ENCODE data around the gene ISM1.

Gene ISM1

DNA sequence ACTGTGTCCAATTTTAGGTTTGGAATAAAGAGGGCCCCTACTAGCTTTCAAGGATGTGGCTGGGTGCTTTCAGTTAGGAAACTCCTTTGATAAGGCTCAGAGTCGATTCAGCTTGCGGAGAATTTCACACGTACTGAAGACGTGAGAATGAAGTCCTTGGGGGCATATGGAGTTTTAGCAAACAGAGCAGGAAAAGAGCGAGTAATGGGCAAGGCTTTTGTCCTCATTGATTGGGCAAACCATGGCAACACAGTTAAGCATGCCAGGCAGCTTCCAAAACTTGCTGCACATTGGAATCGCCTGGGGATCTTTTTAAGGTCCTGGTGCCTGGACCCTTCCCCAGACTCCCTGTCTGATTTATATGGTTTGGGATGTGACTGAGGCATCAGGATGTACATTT lies 29.2 kb downstream of the ISM1 start:
- TF ChIP-seq, protein P1, sequence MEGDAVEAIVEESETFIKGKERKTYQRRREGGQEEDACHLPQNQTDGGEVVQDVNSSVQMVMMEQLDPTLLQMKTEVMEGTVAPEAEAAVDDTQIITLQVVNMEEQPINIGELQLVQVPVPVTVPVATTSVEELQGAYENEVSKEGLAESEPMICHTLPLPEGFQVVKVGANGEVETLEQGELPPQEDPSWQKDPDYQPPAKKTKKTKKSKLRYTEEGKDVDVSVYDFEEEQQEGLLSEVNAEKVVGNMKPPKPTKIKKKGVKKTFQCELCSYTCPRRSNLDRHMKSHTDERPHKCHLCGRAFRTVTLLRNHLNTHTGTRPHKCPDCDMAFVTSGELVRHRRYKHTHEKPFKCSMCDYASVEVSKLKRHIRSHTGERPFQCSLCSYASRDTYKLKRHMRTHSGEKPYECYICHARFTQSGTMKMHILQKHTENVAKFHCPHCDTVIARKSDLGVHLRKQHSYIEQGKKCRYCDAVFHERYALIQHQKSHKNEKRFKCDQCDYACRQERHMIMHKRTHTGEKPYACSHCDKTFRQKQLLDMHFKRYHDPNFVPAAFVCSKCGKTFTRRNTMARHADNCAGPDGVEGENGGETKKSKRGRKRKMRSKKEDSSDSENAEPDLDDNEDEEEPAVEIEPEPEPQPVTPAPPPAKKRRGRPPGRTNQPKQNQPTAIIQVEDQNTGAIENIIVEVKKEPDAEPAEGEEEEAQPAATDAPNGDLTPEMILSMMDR (IDR thresholded peaks at IDR 0.05; ENCODE audit: low read depth, low read length, missing control alignments), result no peak
- Histone ChIP-seq H3K36me3 (replicated peaks) (no peaks in the 10 kb centered on the region), H3K27me3 (replicated peaks) (no peaks in the 10 kb centered on the region), H3K27ac (no peak overlapping the region), H3K4me3 (ENCODE audit: low read depth, low read length) (no peak overlapping the region)
- in situ Hi-C loops (cut with HindIII; ENCODE audit: low pct_ligation_motif_present, low sequenced_read_pairs), result no loop called here
- DNase-seq, result no peak

DNA sequence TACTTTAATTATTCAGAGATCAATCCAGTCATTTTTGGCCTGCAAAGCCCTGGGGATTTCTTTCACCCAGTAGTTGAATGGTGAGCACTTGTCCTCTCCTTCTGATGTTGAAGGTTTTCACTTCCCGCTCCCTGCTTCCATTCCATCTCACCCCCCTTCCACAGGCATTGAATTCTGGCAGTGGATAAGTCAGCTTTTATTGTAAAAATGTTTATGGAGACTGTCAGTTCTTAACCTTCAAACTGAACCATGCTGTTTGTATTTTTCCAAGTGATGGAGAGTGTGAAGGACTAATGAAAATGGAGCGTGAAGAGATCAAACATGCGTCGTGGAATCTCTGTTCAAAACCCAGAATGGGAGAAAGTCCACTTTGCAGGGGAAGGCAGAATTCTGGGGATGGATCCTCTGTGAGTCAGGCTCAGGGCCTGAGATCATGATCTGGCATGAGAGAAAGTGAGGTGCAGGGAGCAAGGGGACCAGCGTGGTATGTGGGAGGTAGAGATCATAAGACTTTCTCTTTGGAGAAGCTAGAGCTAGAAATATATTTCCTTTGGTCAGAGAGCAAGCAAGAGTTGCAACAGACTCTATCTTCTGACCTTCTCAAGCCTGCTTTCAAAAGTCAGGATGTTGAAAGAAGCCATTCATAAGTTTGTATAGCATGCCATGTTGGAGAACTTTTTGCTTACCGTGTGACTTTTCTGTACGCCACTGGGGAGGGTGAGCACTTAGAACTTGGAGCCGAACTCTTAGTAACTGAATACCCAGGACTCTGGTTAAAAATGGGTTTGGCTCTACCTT lies 30.2 kb downstream of the ISM1 start:
- H3K27me3 ChIP-seq (replicated peaks), result no peaks in the 10 kb centered on the region
- no peak for DNase-seq
- no peak overlapping the region for H3K27ac ChIP-seq
- no peaks in the 10 kb centered on the region for H3K36me3 ChIP-seq (replicated peaks)
- in situ Hi-C loops (cut with HindIII; ENCODE audit: low pct_ligation_motif_present, low sequenced_read_pairs), result no loop called here
- H3K4me3 ChIP-seq (ENCODE audit: low read depth, low read length), result no peak overlapping the region
- TF ChIP-seq, protein P1 (IDR thresholded peaks at IDR 0.05; ENCODE audit: low read depth, low read length, missing control alignments), result no peak

DNA sequence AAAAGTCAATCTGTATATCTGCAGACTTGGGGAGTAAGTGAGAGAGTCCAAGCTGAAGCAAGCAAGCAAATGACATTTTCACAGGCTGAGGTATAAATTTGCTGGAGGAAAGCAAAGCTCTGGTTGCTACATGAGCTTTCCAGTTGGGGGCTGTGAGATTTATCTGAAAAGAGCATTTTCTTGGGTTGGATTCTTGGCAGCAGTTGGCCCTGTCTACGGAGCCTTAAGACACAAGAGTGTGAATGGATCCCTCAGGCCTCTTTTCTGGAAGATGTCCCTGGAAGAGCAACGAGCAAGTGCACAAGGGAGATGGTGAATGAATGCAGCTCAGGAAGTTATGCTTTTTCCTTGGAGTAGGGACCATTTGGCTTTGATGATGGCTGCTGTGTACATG lies 30.8 kb downstream of the ISM1 start:
- H3K36me3 ChIP-seq (replicated peaks), result no peaks in the 10 kb centered on the region
- no peaks in the 10 kb centered on the region for H3K27me3 ChIP-seq (replicated peaks)
- DNase-seq, result no peak
- no peak overlapping the region for H3K27ac ChIP-seq
- TF ChIP-seq, protein P1 (IDR thresholded peaks at IDR 0.05; ENCODE audit: low read depth, low read length, missing control alignments), result no peak
- in situ Hi-C loops (cut with HindIII; ENCODE audit: low pct_ligation_motif_present, low sequenced_read_pairs), result no loop called here
- H3K4me3 ChIP-seq (ENCODE audit: low read depth, low read length), result no peak overlapping the region

DNA sequence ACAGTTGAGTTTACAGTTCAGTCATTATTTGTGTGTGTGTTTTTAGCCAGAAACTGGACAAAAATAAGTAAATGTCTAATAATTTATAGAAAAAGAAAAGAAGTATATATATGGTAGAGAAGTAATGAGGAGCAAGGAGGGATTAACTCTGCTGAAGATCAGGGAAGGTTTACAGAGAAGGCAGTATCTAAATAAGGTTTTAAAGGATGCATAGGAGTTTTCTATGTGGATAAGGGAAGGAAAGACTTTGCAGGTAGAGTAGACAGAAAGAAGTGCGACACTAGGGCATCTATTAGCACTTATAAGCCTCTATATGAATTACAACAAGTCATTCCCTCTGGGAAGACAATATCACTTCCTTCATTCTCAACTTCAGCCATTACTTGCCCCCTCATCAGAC lies 34.3 kb downstream of the ISM1 start:
- in situ Hi-C loops (cut with HindIII; ENCODE audit: low pct_ligation_motif_present, low sequenced_read_pairs), result no loop called here
- H3K27ac ChIP-seq, result no peak overlapping the region
- H3K27me3 ChIP-seq (replicated peaks), result no peaks in the 10 kb centered on the region
- no peaks in the 10 kb centered on the region for H3K36me3 ChIP-seq (replicated peaks)
- no peak overlapping the region for H3K4me3 ChIP-seq (ENCODE audit: low read depth, low read length)
- TF ChIP-seq, protein P1 (IDR thresholded peaks at IDR 0.05; ENCODE audit: low read depth, low read length, missing control alignments), result no peak
- no peak for DNase-seq

DNA sequence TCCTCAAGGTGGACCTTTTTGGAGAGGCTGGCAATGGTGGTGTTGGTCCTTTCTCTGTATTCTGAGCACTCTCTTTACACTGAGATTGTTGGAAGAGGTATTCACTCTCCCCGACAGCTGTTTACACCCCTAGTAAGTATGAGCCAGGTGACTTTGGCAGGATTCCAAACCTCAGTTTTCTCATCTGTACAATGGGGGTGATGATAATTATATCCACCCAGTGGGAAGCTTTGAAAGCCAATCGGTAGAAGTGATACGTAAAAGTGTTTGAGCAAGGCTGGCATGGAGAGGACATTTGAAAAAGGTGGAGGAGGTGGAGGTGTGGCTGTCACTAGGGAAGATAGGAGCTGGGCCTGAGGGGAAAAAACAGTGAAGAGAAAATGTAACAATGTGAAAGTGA lies 35.5 kb downstream of the ISM1 start:
- H3K27me3 ChIP-seq (replicated peaks), result no peaks in the 10 kb centered on the region
- H3K36me3 ChIP-seq (replicated peaks), result no peaks in the 10 kb centered on the region
- no peak overlapping the region for H3K27ac ChIP-seq
- H3K4me3 ChIP-seq (ENCODE audit: low read depth, low read length), result no peak overlapping the region
- in situ Hi-C loops (cut with HindIII; ENCODE audit: low pct_ligation_motif_present, low sequenced_read_pairs), result no loop called here
- TF ChIP-seq, protein P1 (IDR thresholded peaks at IDR 0.05; ENCODE audit: low read depth, low read length, missing control alignments), result no peak
- no peak for DNase-seq

DNA sequence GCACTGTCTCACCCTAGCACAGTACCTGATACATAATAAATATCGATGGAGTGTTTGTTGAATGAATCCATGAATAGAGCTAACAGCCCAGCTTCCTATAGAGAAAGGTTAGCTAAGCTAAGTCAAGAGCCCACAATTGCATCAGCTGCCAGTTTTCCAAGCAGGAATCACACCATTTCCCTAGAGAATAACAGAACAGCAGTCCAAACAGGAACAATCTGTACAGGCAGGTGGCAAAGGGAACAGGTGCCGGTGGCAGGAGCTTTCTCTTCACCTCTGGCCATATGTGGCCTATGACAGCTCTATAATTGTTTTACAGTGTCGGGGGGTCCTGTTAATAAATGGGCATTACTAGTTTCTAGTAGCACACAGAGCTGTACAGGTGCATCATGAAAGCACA lies 38.8 kb downstream of the ISM1 start:
- TF ChIP-seq, protein P1 (IDR thresholded peaks at IDR 0.05; ENCODE audit: low read depth, low read length, missing control alignments), result no peak

More for the DNA sequence above, 38.8 kb downstream of the ISM1 start:
- in situ Hi-C loops (cut with HindIII; ENCODE audit: low pct_ligation_motif_present, low sequenced_read_pairs), result no loop called here
- Histone ChIP-seq H3K27me3 (replicated peaks) (no peaks in the 10 kb centered on the region), H3K4me3 (ENCODE audit: low read depth, low read length) (no peak overlapping the region), H3K27ac (no peak overlapping the region), H3K36me3 (replicated peaks) (no peaks in the 10 kb centered on the region)
- no peak for DNase-seq

All from brain microvascular endothelial cell (primary cell).